Stimulated activated naive CD8-positive, alpha-beta T cell treated with anti-CD3 and anti-CD28 coated beads, Interleukin-15, Interleukin-2, amounts not matched to agents 100 U/mL and 50 U/mL, for 24 hours (primary cell): ENCODE results near the gene KHDC1.
"Not testable (repeated sequence)": the region's sequence is repeated elsewhere in the genome, so short reads cannot be mapped to it uniquely, and the experiment has no call there.

Experiments used
- ATAC-seq: fragments of 150-1000 bp; cut with Tn5 transposase; one replicate; pipeline ENCODE4 v1.10.0; 2021
- DNase-seq: peaks from one replicate; pipeline ENCODE4 v3.0.0; 2021

KHDC1 gene, protein sequence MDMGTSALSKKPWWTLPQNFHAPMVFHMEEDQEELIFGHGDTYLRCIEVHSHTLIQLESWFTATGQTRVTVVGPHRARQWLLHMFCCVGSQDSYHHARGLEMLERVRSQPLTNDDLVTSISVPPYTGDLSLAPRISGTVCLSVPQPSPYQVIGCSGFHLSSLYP

DNA sequence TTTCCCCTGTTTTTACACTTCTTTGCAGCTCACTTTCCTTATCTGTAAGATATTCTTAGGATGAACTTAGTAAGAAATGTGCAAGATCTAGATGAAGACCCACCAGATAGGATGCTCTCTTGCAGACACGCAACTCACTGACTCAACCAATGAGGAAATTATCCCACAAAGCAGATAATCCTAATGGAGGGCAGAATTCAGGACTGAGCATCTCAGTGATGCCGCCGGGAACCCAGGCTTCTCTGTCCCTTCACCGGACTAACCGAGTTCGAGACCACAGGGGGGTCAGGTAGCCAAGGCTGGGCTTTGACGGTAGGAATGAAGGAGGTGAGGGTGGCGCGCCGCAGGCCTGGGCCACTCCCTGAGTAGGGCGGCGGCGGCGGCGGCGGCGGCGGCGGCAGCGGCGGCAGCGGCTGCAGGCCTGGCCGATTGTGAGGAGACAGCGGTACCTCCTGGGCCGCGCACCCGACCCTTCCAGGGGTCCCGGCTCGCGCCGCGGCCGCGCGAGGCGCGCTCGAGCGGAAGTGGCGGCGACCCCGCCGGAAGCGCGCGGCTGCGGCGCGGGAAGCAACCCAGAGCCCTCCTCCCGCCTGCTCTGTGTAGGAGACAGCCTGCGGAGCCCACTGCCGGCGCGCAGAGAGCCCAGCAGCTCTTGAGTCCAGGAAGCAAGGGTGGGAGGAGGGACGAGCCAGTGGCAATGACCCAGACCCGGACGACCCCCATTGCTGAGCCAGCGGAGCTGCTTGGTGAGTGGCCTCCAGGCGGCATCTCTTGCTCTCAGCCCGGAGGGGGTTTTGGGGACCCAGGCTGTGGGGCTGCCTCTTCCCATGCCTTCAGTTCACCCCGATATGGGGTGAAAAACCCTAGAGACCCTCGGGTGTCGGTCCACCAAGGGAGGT, at the start of gene KHDC1:
TSS of gene KHDC1 (minus strand) at position 526 of the 899 bp plus-strand sequence. CDS start 20,679 bp downstream, outside the sequence.
- ATAC-seq = peak; percentile 93
- peak; percentile 71 for DNase-seq

DNA sequence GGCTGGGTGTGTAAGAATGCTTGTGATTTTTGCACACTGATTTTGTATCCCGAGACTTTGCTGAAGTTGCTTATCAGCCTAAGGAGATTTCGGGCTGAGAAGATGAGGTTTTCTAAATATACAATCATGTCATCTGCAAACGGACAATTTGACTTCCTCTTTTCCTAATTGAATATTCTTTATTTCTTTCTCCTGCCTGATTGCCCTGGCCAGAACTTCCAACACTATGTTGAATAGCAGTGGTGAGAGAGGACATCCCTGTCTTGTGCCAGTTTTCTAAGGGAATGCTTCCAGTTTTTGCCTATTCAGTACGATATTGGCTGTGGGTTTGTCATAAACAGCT, 47.5 kb upstream of the KHDC1 start:
- DNase-seq, ATAC-seq: not testable (repeated sequence)

DNA sequence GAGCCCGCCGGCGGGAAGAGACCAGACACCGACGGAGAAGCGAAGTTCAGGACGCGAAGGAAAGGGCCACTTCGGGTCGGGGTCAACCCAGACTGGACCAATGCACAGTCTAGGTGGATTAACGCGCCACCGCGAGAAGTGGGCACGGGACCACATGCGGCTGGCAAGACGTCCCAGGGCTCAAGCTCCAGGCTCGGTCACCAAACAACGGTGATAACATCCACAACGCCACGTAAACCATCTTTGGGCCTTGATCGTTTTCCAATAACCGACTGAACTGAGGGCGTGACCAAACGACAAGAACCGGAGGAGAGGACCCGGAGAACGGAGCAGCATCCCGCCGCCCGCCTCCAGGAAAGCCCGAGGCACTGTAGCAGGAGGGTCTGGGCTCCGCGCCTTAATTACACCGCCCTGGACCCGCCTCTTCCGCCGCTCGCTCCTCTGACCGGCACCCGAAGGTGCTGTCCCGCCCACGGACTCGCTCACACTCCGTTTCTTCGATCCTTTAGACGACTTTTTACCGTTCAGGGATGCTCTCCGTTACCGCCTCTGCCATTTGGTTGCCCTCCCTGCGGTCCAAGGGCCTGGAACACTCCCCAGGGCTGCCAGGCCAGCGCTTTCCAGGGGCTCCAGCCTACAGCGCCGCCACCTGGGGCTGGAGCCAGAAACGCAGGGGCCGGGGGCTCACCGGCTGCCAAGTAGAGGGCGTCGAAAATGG, 46.9 kb upstream of the KHDC1 start:
- peak; percentile 95 for ATAC-seq
- peak; percentile 76 for DNase-seq

DNA sequence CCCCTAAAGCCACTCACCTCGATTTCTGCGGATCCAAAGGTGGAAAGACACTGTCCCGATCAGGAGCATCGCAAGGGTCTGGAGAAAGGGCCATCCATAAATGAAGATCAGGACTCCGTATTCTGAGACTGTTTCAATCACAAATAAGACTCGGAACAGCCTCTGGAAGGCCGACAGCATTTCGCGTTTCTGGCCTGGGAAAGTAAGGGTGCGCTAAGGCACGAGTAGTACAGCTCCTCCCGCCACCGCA, 46.5 kb upstream of the KHDC1 start:
- DNase-seq (no peak), ATAC-seq (peak; percentile 53)

DNA sequence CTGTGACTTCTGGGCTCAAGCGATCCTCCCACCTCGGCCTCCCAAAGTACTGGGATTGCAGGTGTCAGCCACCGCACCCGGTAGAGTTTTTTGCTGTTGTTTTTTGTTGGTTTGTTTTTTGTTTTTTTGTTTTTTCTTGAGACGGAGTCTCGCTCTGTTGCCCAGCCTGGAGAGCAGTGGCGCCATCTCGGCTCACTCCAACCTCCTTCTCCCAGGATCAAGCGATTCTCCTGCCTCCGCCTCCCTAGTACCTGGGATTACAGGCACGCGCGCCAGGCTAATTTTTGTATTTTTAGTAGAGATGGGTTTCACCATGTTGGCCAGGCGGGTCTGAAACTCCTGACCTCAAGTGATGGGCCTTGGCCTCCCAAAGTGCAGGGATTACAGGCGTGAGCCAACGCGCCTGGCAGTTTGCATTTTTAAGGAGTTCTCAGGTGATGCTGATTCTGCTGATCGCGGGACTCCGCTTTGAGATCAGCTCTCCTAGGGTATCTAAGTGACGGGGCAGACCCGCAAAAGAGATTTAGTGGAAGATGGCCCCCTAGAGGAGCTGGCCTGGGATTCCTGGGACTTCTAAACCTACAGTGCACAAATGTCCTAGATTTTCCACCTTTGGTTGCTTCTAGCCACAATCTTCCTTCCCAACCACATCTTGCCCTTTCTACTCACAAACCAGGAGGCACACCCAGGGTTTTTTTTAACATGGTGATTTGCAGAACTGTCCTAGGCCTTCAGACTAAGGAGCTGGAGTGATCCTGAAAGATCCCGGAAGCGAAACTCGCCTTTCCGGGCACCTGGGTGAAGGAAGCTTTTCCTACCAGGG, 45.9 kb upstream of the KHDC1 start:
- no peak for DNase-seq
- ATAC-seq = no peak

DNA sequence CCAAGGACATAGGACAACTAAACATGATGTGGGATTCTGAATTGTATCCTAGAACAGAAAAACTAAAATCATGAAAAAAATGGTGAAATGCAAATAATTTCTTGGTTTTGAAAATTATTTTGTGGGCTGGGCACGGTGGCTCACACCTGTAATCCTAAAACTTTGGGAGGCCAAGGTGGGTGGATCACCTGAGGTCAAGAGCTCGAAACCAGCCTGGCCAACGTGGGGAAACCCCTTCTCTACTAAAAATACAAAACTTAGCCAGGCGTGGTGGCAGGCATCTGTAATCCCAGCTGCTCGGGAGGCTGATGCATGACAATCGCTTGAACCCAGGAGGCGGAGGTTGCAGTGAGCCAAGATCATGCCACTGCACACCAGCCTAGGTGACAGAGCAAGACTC, 40.8 kb upstream of the KHDC1 start:
- DNase-seq, ATAC-seq: not testable (repeated sequence)

DNA sequence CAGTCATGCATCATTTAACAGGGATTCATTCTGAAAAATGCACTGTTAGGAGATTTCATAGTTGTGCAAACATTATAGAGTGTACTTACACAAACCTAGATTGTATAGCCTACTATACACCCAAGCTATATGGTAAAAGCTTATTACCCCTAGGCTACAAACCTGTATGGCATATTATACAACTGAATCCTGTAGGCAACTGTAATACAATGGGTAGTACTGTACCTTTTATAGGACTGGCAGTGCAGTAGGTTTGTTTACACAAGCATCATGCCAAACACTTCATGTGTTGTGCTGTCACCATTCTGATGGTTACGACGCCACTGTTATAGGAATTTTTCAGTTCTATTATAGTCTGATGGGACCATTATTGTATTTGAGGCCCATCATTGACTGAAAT, 39.3 kb upstream of the KHDC1 start:
- ATAC-seq (no peak), DNase-seq (no peak)

DNA sequence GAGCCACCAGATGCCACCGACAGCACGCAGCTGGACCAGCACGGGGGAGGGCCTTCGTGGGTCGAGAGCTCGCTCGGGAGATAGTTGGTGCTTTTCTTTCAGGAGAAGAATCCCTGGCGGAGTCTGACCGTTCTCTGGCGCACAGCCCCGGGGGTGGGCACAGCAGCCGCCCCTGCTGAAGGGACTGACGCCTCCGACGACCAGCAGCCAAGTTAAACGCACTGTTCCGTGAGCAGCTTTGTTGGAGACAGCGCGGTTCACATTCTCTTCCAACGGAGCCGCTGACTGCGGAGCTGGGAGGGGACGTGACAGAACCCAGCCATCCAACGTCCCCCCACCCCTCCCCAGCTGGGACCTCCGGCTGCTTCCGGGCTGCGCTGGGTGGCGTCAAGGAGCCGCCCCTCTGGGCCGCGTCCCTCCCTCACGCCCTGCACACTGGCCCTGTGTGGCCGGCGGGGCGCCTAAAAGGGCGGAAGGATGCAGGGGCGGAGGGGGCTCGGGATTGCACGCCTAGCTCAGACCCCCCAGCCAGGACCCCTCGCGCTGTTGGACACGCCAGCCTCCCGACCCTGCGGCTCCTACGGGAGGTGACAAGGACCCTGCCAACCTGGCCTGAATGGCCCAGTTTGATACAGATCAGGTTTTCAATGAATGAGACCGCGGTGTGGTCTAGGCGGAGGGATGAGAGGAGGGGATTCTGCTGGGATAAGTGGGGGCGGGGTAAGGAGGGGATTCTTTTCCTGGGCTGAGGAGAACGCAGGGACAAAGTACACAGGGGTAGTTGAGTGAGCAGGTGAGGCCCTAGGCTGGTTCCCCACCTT, 36.4 kb upstream of the KHDC1 start:
- ATAC-seq = peak; percentile 28
- DNase-seq = no peak

DNA sequence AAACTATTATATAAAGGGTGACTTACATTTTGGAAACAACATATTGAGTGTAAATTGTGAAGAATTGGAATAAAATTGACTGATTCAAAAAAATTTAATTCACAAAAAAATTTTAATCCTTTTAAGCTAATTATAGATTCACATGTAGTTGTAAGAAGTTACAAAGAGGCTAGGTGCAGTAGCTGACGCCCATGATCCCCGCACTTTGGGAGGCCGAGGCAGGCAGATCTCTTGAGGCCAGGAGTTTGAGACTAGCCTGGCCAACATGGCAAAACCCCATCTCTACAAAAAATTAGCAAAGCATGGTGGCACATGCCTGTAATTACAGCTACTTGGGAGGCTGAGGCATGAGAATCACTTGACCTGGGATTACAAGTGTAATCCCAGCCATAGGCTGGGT, 30.3 kb upstream of the KHDC1 start:
- ATAC-seq = no peak

DNA sequence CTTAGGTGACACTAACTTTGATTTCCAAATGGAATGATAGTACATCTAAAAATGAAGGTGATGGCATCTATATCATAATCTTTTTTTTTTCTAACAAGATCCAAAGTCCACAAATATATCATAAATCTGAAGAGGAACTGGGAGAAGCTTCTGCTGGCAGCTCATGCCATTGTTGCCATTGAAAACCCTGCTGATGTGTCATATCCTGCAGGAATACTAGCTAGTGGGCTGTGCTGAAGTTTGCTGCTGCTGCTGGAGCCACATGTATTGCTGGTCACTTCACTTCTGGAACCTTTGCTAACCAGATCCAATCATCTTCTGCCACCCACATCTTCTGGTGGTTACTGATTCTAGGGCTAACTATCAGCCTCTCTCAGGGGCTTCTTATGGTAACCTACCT, 27.4 kb upstream of the KHDC1 start:
- DNase-seq = no peak
- no peak for ATAC-seq

More for the DNA sequence above, 30.3 kb upstream of the KHDC1 start:
- no peak for DNase-seq

DNA sequence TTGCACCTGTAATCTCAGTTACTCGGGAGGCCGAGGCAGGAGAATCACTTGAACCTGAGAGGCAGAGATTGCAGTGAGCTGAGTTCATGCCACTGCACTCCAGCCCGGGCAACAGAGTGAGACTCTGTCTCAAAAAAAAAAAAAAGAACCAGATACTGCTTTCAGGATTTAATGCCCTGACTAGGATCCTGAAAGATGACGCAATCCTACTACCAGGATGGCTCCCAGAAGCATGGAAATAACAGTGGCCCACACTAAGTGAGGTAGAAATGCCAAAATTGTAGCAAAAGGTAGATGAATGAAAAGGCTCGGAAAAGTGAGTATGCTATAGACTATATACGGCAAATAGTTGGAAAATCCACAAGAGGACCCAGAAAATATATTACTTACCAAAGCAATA, 23.8 kb upstream of the KHDC1 start:
- no peak for DNase-seq
- no peak for ATAC-seq

DNA sequence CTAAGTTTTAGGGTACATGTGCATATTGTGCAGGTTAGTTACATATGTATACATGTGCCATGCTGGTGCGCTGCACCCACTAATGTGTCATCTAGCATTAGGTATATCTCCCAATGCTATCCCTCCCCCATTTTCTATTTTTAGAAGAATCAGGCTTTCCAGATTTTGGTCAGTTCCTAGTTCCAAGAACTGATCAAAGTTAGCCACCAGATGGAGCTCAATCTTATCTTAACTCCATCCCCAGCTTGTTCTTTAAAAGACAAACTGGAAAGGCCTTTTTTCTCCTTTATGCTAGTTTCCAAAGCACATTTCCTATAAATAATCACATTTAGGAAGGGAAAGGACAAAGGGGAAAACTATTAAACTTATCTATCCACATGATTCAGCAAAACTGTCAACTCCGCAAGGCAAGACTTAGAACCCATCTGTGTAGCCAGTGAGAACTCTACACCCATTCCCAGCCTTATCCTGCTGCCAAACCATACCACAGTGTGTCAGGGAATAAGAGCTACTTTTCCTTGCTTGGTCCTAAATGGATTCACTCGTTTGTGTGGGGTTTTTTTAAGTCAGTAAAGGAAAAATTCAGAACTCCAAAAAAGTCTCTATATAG, 22.8 kb upstream of the KHDC1 start:
- no peak for ATAC-seq
- no peak for DNase-seq

DNA sequence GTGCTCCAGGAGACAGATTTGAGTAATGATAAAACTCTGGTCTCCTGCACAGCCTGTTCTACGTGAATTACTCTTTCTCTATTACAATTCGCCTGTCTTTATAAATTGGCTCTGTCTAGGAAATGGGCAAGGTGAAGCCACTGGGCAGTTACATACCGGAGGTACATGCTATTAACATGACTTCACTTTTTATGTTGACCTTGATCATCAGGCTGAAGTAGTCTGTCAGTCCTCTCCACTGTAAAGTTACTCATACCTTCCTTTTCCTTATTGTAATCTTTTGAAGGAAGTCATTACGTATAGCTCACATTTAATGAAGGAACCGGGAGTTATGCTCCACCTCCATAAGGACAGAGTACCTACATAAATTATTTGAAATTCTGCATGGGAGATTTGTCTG, 19.9 kb upstream of the KHDC1 start:
- DNase-seq (no peak), ATAC-seq (no peak)

DNA sequence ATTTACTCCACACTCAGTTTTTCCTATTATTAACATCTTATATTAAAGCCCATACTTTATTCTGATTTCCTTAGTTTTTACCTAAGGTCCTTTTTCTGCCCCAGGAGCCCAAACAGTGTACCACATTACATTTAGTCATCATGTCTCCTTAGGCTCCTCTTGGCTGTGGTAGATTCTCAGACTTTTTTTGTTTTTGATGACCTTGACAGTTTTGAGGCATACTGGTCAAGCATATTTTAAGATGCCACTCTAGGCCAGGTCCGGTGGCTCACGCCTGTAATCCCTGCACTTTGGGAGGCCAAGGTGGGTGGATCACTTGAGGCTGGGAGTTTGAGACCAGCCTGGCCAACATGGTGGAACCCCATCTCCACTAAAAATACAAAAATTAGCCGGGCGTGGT, 18.7 kb upstream of the KHDC1 start:
- ATAC-seq, DNase-seq: not testable (repeated sequence)

DNA sequence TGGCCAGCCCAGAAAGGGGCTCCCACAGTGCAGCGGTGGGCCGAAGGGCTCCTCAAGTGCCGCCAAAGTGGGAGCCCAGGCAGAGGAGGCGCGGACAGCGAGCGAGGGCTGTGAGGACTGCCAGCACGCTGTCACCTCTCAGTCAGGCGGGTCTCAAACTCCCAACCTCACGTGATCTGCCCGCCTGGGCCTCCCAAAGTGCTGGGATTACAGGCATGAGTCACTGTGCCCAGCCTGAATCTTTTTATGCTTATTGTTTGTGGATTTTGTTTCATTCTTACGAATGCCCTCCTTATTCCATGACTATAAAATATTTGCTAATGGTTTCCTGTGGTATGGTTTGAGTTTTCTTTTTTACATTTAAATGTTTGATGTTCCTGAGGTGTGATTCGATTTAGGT, 6.3 kb upstream of the KHDC1 start:
- not testable (repeated sequence) for DNase-seq, ATAC-seq

DNA sequence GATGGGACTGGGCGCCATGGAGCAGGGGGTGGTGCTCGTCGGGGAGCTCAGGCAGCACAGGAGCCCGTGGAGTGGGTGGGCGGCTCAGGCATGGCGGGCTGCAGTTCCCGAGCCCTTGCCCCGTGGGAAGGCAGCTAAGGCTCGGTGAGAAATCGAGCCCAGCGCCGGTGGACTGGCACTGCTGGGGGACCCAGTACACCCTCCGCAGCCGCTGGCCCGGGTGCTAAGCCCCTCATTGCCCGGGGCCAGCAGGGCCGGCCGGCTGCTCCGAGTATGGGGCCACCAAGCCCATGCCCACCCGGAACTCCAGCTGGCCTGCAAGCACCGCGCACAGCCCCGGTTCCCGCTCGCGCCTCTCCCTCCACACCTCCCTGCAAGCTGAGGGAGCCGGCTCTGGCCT, 5.9 kb upstream of the KHDC1 start:
- not testable (repeated sequence) for DNase-seq, ATAC-seq

DNA sequence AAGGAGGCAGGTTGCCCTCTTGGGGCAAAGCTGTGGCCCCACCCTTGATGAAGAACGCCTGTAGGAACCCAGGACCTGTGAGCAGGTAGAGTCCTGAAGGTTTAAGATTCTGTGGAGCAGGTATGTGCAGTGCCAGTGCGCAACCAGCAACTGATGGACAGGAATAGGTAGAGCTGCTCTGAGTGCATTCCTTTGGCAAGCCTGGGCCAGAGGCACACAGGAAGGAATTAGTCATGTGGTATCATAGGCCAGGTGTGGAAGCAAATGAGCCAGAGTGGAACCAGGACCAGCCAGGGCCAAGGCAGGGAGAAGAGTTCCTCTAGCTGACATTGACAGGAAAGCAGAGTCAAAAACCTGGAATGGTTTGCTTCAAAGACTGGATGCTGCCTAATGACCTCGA, 1.4 kb upstream of the KHDC1 start:
- ATAC-seq = no peak
- no peak for DNase-seq

DNA sequence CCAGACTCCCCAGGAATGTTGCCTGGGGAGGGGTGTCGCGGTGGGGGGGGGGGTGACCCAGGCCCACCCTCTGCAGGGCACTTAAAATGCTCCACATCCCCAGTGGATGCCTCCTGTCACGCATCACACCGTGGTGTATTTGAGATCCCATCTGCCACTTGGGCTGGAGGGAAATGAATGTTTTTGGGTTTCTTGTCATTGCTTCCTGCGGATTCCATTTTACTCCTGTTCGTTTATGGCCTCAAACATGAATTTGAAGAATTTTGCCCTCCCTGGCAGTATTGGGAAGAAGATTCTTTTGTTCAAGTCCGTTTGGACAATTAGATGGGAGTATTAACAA, 544 bp upstream of the KHDC1 start:
- peak; percentile 4 for ATAC-seq
- no peak for DNase-seq

DNA sequence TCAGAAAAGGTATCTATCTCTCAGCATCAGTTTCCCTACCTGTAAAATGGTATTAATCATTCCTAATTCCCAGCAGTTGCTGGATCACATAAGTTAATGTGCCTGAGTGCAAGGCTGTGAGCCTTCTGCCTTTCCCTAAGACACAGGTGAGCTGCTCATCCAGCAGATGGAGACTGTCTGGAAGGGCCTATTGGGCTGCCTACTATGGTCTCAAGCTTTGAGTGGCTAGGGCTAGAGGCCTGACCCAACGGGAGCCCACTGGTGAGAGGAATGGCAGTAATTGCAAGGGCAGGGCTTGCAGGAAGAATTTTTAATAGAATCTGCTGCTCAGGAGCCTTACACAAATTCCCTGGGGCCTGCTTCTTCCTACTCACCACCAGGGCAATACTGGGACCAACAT, 4.3 kb downstream of the KHDC1 start:
- ATAC-seq (no peak), DNase-seq (no peak)

DNA sequence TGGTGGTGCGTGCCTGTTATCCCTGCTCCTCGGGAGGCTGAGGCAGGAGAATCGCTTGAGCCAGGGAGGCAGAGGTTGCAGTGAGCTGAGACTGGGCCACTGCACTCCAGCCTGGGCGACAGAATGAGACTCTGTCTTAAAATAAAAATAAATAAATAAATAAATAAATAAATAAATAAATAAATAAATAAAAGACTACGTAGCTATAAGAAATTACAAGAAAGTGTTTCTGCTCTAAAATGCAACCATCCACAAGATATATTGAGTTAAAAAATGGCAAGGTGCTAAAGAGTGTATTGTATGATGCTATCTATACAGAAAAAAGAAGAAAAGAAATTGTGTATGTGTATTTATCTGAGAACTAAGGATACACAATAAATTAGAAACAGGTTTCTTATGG, 8.7 kb downstream of the KHDC1 start:
- not testable (repeated sequence) for DNase-seq, ATAC-seq

DNA sequence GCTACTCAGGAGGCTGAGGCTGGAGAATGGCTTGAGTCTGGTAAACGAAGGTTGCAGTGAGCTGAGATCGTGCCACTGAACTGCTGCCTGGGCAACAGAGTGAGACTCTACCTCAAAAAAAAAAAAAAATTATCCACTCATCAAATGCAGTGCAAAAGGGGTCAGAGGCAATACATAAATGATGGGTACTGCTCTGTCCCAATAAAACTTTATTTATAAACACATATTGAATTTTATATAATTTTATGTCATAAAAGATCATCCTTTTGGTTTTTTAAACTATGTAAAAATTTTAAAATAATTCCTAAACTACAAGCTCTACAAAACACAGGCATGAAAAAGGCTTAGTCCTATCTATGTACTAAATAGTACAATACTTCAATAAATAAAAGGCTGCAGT, 10.3 kb downstream of the KHDC1 start:
- ATAC-seq (no peak), DNase-seq (no peak)
